ENCODE data around the gene ANKRD17.
"Not testable (repeated sequence)": the region's sequence is repeated elsewhere in the genome, so short reads cannot be mapped to it uniquely, and the experiment has no call there.

Gene ANKRD17

GRCh38 chr4:73248416-73248815 is 10.2 kb downstream of the ANKRD17 start:
- no peak for DNase-seq (ENCODE audit: low read depth, low spot score)

GRCh38 chr4:73247100-73247499 is 11.5 kb downstream of the ANKRD17 start:
- DNase-seq (ENCODE audit: low read depth, low spot score): no peak

- no peak for DNase-seq (ENCODE audit: low read depth, low spot score)
Observed at GRCh38 chr4:73245955-73246354, 12.6 kb downstream of the ANKRD17 start.

- no peak for DNase-seq (ENCODE audit: low read depth, low spot score)
Observed at GRCh38 chr4:73244945-73245601, 13.5 kb downstream of the ANKRD17 start.

- DNase-seq (ENCODE audit: low read depth, low spot score): no peak
Observed at GRCh38 chr4:73237044-73237443, 21.6 kb downstream of the ANKRD17 start.

- DNase-seq (ENCODE audit: low read depth, low spot score): no peak
Observed at GRCh38 chr4:73236151-73236550, 22.4 kb downstream of the ANKRD17 start.

- no peak for DNase-seq (ENCODE audit: low read depth, low spot score)
Observed at GRCh38 chr4:73234712-73235111, 23.9 kb downstream of the ANKRD17 start.

GRCh38 chr4:73231518-73232487 is 26.8 kb downstream of the ANKRD17 start:
- DNase-seq (ENCODE audit: low read depth, low spot score): no peak

GRCh38 chr4:73230865-73231517 is 27.6 kb downstream of the ANKRD17 start:
- no peak for DNase-seq (ENCODE audit: low read depth, low spot score)

GRCh38 chr4:73228800-73229199 is 29.8 kb downstream of the ANKRD17 start:
- not testable (repeated sequence) for DNase-seq (ENCODE audit: low read depth, low spot score)

- no peak for DNase-seq (ENCODE audit: low read depth, low spot score)
Observed at GRCh38 chr4:73224886-73225285, 33.7 kb downstream of the ANKRD17 start.

- DNase-seq (ENCODE audit: low read depth, low spot score): no peak
Observed at GRCh38 chr4:73223258-73223650, 35.3 kb downstream of the ANKRD17 start.

GRCh38 chr4:73222466-73223257 is 35.9 kb downstream of the ANKRD17 start:
- peak; percentile 28 for DNase-seq (ENCODE audit: low read depth, low spot score)

GRCh38 chr4:73221734-73222133 is 36.9 kb downstream of the ANKRD17 start:
- no peak for DNase-seq (ENCODE audit: low read depth, low spot score)

- DNase-seq (ENCODE audit: low read depth, low spot score): no peak
Observed at GRCh38 chr4:73220815-73221214, 37.8 kb downstream of the ANKRD17 start.

GRCh38 chr4:73213916-73214653 is 44.5 kb downstream of the ANKRD17 start:
- no peak for DNase-seq (ENCODE audit: low read depth, low spot score)

- DNase-seq (ENCODE audit: low read depth, low spot score): no peak
Observed at GRCh38 chr4:73212982-73213730, 45.4 kb downstream of the ANKRD17 start.

- no peak for DNase-seq (ENCODE audit: low read depth, low spot score)
Observed at GRCh38 chr4:73211968-73212367, 46.6 kb downstream of the ANKRD17 start.

GRCh38 chr4:73208376-73208775 is 50.2 kb downstream of the ANKRD17 start:
- no peak for DNase-seq (ENCODE audit: low read depth, low spot score)

GRCh38 chr4:73206236-73206635 is 52.4 kb downstream of the ANKRD17 start:
- DNase-seq (ENCODE audit: low read depth, low spot score): no peak

All from iPS DF 19.7 (cell line).